GM19455 (cell line): ENCODE measurements around the gene HOATZ.

Experiments
- ATAC-seq: cut with Tn5 transposase; IDR thresholded peaks from one replicate; pipeline ENCODE4 v1.9.1; 2021; ENCODE audit not compliant: unreplicated experiment

The HOATZ gene

DNA sequence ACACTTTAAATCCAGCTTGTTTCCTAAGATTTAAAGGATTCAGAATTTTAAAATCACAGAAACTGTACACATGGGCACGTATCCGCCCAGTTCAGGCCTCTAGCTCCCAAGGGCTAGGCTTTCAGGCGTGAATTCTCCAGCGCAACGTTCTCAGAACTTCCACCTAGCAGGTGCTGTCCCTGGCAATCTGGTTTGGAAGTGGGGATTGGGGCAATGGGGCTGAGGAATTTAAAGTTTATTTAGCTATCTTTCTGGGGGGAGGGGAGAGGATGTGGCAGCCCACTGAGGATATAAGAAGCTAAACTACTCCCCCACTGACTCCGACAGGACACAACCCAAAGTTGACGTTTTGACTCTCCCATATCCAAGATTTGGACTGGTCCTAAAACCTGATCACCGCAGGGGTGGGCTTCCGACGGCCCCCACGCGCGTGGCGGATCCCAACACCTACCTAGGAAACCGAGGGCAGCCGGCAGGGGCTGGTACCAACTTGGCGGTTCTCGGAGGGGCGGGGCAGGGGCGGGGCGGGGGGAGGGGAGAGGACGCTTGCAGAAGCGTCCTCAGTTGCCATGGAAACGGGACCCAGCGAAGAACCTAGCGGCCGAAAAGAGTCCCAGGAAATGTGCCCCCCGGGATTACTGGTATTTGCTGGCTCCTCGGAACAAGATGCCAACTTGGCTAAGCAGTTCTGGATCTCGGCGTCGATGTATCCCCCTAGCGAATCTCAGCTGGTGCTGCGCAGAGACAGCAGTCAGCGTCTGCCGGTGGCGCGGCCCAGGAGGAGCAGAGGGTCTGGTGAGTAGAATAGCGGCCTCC lies at the start of gene HOATZ:
TSS of gene HOATZ (plus strand) at position 563 of the 816 bp plus-strand sequence. CDS start at position 570, 7 bp downstream.
- no peak for ATAC-seq

DNA sequence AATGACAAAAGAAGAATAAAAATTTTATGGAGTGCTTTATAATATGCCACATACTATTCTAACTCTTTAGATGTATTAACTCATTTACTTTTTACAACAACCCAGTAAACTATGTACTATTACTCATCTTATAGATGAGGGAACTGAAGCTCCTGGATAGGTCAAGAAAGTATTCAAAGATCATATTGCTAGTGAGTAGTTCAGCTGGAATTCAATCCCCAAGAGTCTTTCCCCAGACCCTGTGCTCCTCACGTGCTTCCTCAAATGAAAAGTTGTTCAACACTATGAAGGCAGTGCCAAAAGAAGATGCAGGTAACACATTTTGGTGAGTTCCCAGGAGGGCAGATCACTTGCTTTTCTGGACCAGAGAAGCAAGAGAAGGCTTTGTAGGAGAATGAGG lies 49.2 kb upstream of the HOATZ start:
- no peak for ATAC-seq

DNA sequence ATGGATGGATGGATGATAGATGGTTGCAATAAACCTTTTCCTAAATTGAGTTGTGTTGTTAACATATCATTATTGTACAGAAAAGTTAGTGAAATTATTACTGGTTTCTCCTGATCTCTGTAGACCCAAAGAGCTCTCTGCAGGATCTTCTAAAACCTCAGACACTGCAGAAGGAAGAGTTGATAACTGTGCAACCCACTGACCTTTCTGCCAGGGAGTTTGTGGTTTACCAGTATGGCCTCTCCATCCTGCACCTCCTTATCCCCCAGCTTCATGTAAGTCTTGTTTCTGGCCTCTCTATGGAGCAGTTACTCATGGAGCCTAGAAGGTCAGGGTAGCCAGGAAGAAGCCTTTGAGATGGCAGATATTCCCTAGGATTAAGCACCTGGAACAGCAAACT lies 48.0 kb upstream of the HOATZ start:
- no peak for ATAC-seq

DNA sequence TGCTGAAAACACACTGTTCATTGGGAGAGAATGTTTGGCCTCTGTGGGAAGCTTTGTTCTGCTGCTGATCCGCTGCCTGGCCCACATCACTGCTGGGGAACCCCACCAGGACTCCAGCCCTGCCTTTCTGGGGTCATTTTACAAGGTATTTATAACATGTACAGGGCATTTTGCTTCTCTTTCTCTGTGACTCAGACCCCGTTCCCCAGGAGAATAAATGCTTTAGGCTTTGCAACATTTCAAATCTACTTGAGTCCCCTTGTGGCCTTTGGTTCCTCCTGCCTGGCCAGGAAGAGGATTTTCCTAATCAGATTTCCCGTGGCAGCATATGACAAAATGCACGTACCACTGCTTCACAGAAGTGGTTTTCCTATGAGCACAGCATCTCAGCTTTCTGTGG lies 45.4 kb upstream of the HOATZ start:
- no peak for ATAC-seq

DNA sequence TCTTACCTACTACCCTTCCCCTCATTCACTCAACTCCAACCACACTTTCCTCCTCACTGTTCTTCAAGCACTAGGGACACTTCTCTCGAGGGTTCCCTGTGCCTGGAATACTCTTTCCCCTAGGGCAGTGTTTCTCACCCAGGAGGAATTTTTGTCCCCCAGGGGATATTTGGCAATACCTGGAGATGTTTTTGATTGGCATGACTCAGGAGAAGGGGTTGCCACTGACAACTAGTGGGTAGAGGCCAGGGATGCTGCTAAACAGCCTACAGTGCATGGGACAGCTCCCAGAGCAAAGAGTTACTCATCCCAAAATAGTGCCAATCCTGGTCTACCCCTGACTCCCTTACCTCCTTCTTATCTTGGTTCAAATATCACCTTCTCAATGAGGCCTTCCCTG lies 42.4 kb upstream of the HOATZ start:
- no peak for ATAC-seq

DNA sequence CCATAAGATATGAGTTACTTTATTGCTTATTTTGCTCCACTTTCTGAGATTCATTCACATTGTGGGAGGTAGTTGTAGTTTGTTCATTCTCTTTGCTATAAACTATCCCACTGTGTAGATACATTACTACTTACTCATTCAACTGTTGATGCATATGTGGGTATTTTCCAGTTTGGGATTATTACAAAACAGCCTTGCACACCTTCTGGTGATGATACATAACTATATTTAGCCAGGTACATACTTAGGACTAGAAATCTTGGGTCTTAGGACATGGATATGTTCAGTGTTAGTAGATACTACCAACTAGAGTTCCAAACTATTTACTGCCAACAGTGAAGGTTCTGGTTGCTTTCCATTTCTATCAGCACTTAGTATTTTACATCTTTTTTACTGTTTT lies 40.1 kb upstream of the HOATZ start:
- no peak for ATAC-seq

DNA sequence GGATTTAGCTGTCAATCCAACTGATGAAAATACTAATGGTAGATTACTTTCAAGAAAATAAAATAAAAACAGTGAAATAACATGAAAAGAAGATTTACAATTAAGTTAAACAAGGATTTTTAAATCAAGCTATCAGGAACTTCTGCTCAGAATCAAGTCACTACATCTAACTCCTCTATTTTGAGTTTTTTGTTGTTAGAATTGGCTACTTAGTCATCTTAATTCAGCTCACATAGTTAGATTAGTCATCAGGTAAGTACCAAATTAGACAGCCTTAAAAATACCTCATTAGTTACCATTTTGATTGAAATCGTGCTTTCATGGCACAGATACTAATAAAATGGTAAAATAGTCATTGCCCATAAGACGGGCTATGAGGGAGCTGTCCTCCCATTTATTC lies 38.2 kb upstream of the HOATZ start:
- ATAC-seq: no peak

DNA sequence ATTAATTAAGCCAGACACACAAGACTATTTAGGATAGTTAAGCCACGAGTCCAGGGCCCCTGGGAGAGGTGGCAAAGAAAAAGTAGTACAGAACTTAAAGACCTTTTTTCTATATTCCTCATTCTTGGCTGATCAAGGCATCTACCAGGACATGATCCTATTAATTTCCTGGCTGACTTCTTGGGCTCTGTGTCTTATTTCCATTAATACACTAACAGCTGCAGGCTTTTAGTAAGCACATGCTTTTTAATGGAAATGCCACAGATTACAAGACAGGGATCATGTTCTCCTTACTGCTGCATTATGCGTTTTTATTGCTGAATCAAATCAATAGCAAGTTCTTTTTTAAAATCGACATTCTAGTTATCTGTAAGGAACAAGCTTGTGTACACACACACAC lies 37.6 kb upstream of the HOATZ start:
- ATAC-seq: no peak

DNA sequence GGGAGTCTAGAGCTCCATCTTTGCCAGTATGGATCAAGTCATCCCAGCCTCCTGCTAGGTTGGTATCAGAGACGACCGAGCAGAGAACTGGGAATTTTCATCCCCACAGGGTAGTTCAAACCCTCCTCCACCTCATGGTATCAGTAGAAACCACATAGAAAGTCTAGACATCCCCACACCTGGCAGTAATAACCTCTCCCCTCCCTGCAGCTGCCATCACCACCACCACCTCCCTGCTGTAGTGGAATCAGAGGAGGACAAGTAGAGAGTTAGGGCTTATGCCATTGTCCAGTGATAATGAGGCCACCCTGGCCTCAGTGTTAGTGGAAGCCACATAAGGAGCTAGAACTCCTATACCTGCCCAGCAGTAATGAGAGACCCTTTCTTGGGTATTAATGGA lies 36.7 kb upstream of the HOATZ start:
- ATAC-seq: no peak

DNA sequence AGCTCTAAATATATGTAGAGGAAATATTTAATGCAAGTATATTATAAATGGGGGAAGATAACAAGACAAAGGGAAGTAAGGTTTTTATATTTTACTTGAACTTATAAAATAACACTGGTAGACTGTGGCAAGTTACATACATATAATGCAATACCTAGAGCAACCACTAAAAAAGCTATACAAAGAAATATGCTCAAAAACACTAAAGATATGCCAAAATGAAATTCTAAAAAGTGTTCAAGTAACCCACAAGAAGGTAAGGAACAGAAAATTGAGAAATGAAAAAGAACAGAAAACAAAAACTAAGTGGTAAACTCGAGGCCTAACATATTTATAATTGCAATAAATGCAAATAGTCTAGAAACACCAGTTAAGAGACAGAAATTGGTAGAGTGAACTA lies 34.9 kb upstream of the HOATZ start:
- no peak for ATAC-seq

DNA sequence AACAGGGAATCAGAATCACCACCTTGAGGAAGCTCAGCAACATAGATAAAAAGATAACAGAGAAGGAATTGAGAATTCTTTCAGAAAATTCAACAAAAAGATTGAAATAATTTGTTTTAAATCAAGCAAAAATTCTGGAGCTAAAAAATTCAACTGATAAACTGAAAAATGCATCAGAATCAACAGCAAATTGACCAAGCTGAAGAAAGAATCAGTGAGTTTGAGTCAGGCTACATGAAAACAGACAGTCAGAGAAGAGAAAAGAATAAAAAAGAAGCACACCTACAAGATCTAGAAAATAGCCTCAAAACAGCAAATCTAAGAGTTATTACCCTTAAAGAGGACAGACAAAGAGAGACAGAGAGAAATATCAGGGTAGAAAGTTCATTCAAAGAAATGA lies 31.1 kb upstream of the HOATZ start:
- ATAC-seq: no peak

DNA sequence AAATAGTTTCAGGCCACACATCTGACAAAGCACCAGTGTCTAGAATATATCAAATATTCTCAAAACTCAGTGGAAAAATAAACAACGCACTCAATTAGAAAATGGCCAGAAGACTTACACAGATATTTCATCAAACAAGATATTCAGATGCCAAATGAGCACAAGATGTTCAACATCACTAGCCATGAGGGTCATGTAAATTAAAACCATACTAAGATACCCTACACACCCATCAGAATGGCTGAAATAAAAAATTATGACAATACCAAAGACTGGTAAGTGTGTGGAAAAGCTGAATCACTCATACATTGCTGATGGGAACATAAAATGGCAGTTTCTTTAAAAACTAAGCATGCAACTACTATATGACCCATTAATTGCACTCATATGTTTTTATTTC lies 24.1 kb upstream of the HOATZ start:
- ATAC-seq: no peak

DNA sequence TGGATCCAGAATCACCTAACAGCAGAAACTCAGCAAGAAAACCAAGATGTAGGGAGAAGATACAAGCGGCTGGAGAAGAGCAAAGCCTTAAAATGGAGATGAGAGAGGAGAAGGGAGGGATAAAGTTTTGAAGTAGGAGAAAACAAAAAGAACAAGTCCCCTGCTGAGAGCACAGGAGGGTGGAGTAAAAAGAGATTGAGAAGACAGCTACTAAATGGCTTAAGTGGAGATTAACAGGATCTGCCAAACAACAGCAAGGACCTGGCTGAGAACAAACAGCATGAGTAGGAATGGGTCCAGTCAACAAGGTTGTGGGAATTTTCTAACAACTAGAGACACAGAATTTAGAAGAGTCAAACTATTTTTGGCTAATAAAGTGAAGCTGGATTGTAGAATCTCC lies 20.5 kb upstream of the HOATZ start:
- ATAC-seq: no peak

DNA sequence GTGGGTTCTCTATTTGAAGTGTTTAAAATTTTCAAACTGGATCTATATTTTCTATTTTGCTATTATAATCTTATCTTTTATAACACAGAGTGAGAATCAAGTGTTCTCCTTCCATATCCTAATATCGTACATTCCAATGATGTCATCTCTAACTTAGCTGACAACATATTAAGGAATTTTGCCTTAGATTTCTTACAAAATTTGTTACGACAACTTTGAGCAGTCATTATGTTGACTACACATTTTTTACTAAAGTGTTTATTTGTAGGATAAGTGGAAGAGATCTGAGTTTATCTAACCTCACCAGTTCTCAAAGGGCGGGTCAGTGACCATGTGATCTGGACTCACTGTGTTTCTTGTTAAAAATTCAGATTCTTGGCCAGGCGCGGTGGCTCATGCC lies 15.1 kb upstream of the HOATZ start:
- no peak for ATAC-seq

DNA sequence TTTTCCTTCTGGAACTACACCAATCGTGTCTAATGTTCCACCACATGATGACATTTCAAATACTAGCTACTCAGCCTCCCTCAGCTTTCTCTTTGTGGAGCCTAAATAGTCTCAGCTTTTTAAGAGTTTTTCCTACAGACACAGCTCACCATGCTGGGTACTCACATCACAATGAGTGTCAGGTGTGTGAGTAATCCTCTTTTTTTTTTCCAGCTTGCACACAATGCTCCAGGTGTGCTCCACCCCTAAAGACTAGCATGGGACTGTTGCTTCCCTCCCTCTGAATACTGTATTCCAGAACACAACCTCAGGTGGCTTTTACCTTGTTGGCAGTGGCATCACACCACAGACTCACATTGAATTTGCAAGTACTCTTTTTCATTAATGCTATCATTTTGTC lies 14.1 kb upstream of the HOATZ start:
- ATAC-seq: no peak

DNA sequence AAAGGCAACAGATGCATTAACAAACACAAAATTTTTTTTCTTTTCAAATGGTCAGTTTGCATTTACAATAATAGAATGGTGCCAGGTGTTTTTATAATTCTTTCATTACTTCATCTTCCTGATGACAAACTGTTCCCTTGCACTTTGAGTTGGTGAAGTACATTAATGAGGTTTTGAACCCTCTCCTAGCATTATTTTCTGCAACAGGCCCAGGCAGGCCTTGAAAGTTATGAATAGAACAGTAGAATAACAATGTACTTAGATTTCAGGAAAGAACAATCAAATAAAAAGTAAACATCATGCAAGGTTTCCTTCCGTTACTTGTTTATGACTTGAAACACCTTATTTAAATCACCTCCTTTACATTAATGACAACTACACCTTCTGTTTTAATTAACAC lies 12.0 kb upstream of the HOATZ start:
- ATAC-seq: no peak

DNA sequence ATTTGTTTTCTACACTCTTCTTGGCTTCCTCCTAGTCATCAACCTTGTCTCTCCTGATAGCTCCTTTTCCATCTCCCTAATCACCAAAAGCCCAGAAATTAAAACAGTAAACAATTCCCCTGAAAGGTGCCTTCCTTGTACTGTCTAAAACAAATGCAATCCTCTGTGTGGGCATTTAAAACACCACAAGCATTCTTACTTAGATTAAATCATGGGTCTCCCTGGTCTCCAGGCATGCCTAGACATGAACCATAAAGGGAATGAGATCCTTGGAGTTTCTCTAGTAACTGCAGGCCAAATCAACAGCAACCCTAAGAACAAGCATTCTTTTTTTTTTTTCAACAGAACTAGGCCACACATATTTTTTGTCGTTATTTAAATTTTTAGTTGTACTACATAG lies 4.3 kb upstream of the HOATZ start:
- ATAC-seq: no peak

DNA sequence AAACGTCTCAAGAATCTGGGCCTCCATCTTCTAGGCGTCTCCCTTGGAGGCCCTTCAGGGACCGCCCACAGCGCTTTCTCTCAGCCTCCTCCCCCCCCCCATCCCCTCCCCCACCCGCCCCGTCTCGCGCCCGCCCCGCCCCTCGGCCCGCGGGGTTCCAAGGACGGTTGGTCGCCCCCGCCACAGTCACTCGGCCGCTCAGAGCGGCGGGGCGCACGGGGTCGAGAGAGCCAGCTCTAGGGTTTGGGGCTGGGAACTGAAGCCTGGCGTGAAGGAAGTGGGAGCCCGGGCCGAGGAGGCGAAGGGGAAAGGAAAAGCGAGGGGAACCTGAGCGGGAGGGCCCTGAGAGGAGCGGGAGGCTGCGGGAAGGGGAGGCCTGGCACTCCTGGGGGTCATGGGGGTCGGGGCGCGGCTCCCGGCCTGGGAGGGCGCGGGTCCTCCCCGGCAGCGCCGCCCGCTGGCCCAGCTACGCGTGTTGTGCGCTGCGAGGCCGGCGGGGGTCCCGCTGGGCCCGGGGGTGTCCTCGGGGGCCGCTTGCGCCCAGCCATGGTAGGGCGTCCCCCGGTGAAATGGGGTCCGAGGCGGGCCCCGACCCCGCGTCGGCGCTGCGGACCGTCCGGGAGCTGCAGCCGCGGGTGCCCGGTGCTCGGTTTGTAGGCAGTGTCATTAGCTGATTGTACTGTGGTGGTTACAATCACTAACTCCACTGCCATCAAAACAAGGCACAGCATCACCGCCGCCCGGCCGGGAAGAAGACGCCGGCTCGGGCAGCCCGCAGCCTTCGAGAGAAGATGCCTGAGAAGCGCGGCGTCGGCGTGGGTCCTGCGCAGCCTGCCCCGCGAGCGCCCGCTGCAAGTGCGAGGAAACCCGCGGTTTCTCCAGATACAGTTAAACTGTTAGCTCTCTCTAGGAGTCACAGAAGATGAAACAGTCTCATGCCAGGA lies 2.0 kb upstream of the HOATZ start, which contains the start of gene BTG4:
TSS of gene BTG4 (minus strand) at position 91 of the 944 bp plus-strand sequence. CDS start 13,610 bp downstream, outside the sequence.
- ATAC-seq: no peak

DNA sequence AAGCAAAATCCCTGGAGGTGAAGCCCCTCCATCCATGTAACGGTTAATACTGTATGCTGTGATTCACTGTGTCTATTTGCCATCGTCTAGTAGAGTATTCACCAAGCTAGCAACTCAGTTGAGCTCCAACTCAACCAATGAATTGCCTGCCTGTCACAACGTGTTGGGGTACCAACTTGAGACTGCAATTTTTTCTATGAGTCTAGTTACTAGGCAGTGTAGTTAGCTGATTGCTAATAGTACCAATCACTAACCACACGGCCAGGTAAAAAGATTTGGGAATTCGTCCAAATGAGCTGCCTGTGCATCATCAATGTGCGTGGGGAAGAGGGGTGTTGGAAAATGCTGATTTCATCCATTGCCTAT lies 1.4 kb upstream of the HOATZ start:
- no peak for ATAC-seq

DNA sequence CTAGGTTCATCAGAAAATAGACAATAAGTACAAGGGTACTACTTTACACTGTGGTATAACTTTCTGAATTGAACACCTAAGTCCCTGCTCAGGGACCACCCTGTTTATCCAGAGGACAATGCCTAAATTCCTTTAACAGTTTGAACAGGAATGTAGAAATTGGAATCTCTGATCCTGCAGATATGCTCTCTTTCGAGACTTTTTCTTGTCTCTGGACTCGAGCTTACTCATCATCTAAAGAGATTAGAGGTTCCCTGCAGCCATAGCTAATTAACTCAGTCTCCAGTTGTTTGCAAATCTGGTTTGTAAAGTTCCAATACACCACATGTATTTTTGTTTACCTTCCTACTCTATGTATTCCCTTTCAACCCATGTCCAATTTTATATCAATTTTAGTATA lies 1.0 kb downstream of the HOATZ start:
- ATAC-seq: no peak

DNA sequence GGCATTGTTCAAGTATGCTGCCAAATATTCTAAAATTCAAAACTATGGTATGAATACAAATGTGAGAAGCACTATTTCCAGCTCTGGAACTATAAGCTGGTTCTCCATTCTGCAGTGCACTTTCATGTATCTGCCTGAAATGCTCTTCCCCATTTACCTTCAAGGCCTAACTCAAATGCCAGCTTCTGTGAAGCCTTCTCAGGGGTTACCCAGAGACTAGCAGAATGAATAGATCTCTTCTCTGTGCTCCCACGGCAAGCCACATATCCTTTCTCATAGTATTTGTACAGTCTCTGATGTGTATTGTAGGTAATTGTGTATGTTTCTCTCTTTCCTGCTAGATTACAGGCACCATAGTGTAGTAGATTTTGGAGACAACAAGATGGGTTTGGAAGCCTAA lies 4.1 kb downstream of the HOATZ start:
- no peak for ATAC-seq

DNA sequence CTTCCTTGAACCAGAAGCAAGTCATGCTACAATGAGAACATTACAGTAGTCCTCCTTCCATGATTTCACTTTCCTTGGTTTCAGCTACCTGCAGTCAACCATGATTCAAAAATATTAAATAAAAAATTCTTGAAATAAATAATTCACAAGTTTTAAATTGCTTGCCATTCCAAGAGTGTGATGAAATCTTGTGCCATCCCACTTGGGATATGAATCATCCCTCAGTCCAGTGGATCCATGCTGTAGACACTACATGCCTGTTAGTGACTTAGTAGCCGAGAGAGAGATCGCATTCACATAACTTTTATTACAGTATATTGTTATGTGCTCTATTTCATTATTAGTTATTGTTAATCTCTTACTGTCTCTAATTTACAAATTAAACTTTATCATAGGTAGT lies 6.0 kb downstream of the HOATZ start:
- no peak for ATAC-seq
